HCT116 (cell line): ENCODE results near the gene NFASC. TPM values are rescaled to one million over a fixed set of nuclear protein-coding genes. Genes with fewer than 3 reads are reported as not detected.

Experiments
- ATAC-seq: fragments of 200-7000 bp; cut with Tn5 transposase; 2 replicates; pipeline ENCODE4 v1.9.1; 2020; ENCODE audit warnings: mild to moderate bottlenecking, moderate library complexity
- BruUV-seq: library from RNA; stranded (reverse); fragments of 400-500 nt; replicated peaks from 2 replicates; lab custom pipeline; 2021; lab: Mats Ljungman, UMichigan
- CTCF ChIA-PET: fragments of 300-600 bp; sonication (Branson Sonifier 250); formaldehyde crosslinking; loops from one replicate; lab custom pipeline; 2021; ENCODE audit warnings: antibody characterized with exemption; lab: Charles Lee
- POLR2A ChIA-PET: fragments of 300-600, 350-600 bp; sonication (Branson Sonifier 250); formaldehyde crosslinking; loops from one replicate; lab custom pipeline; 2021; ENCODE audit warnings: antibody characterized with exemption; lab: Charles Lee
- RAD21 ChIA-PET, 2 experiments: fragments of 300-600 bp; sonication (Branson Sonifier 250); formaldehyde crosslinking; loops; one replicate each; lab custom pipeline; 2023; ENCODE audit warnings: low total read pairs in 2 of 2; ENCODE audit not compliant: uncharacterized antibody in 2 of 2, unreplicated experiment in 2 of 2, low non-redundant PET in 1 of 2; lab: Charles Lee
- DNase-seq: peaks from one replicate; pipeline ENCODE4 v3.0.0-alpha.2; 2010; ENCODE audit warnings: low read depth, low spot score
- H2AFZ ChIP-seq: fragments of 200-600 bp; shearing (Covaris generic), sonication (generic); 2 replicates; pipeline ENCODE4 v1.6.1; 2017; ENCODE audit warnings: low read depth, mixed run types, mixed read lengths, antibody characterized with exemption, low read length; ENCODE audit not compliant: poor library complexity, severe bottlenecking
- H3K27ac ChIP-seq: 2 replicates; pipeline ENCODE4 v1.5.1; 2012; ENCODE audit warnings: low read depth, low read length
- H3K27me3 ChIP-seq: fragments of 200-600 bp; sonication (generic); 2 replicates; pipeline ENCODE4 v1.6.1; 2016; ENCODE audit warnings: mixed run types, low read length, mixed read lengths; ENCODE audit not compliant: insufficient read depth
- H3K36me3 ChIP-seq, 2 experiments: fragments of 200-500 bp in 1 of 2; fragments of 200-600 bp in 1 of 2; sonication (Bioruptor generic) in 1 of 2; sonication (generic) in 1 of 2; 2 replicates each; pipeline versions ENCODE4 v1.5.1 to v1.6.1; 2014 to 2016; ENCODE audit warnings: low read length in 2 of 2, inconsistent platforms in 1 of 2, mixed read lengths in 1 of 2, mixed run types in 1 of 2; ENCODE audit not compliant: insufficient read depth in 2 of 2, control insufficient read depth in 1 of 2
- H3K4me1 ChIP-seq, 2 experiments: fragments of 200-600 bp in 1 of 2; sonication (generic) in 1 of 2; 2 replicates each; pipeline versions ENCODE4 v1.5.1 to v1.6.1; 2012 to 2017; ENCODE audit warnings: low read length in 2 of 2, inconsistent platforms in 1 of 2, mild to moderate bottlenecking in 1 of 2, mixed read lengths in 1 of 2, mixed run types in 1 of 2, moderate library complexity in 1 of 2; ENCODE audit not compliant: insufficient read depth in 2 of 2, control insufficient read depth in 1 of 2
- H3K4me2 ChIP-seq: fragments of 200-600 bp; sonication (generic); 2 replicates; pipeline ENCODE4 v1.6.1; 2017; ENCODE audit warnings: mixed run types, low read length, mixed read lengths
- H3K4me3 ChIP-seq, 2 experiments: fragments of 200-600 bp in 1 of 2; sonication (generic) in 1 of 2; replicated peaks in 1 of 2; 2 replicates each; pipeline ENCODE4 v1.5.1; 2011 to 2016; ENCODE audit warnings: low read length in 2 of 2, control low read depth in 1 of 2, low read depth in 1 of 2, mild to moderate bottlenecking in 1 of 2, mixed read lengths in 1 of 2, mixed run types in 1 of 2
- H3K79me2 ChIP-seq: fragments of 200-600 bp; sonication (generic); 2 replicates; pipeline ENCODE4 v1.6.1; 2017; ENCODE audit warnings: mild to moderate bottlenecking, mixed run types, low read length, moderate library complexity, mixed read lengths; ENCODE audit not compliant: insufficient read depth
- H3K9ac ChIP-seq: fragments of 200-600 bp; sonication (generic); 2 replicates; pipeline ENCODE4 v1.6.1; 2016; ENCODE audit warnings: low read length, mixed read lengths
- H3K9me2 ChIP-seq: fragments of 200-600 bp; sonication (generic), shearing (Covaris generic); 2 replicates; pipeline ENCODE4 v1.6.1; 2017; ENCODE audit warnings: mixed run types, mild to moderate bottlenecking, moderate library complexity; ENCODE audit not compliant: insufficient read depth
- H3K9me3 ChIP-seq, 2 experiments: fragments of 200-500 bp in 1 of 2; fragments of 200-600 bp in 1 of 2; sonication (Bioruptor generic) in 1 of 2; sonication (generic) in 1 of 2; 2 replicates each; pipeline ENCODE4 v1.6.1; 2014 to 2017; ENCODE audit warnings: low read length in 2 of 2, mixed read lengths in 2 of 2, inconsistent platforms in 1 of 2, low read depth in 1 of 2, mild to moderate bottlenecking in 1 of 2, mixed run types in 1 of 2, moderate library complexity in 1 of 2; ENCODE audit not compliant: control insufficient read depth in 1 of 2, insufficient read depth in 1 of 2
- H4K20me1 ChIP-seq: fragments of 200-600 bp; sonication (generic), shearing (Covaris generic); 2 replicates; pipeline ENCODE4 v1.6.1; 2017; ENCODE audit warnings: mixed run types, mild to moderate bottlenecking, moderate library complexity; ENCODE audit not compliant: insufficient read depth
- CBX3 ChIP-seq: IDR thresholded peaks from 2 replicates; pipeline ENCODE4 v1.6.1; 2012; ENCODE audit warnings: low read depth
- ELF1 ChIP-seq: IDR thresholded peaks from 2 replicates; pipeline ENCODE4 v1.6.1; 2012; ENCODE audit warnings: low read depth, borderline replicate concordance
- JUND ChIP-seq: IDR thresholded peaks from 2 replicates; pipeline ENCODE4 v1.6.1; 2012
- POLR2A ChIP-seq: IDR thresholded peaks from 2 replicates; pipeline ENCODE4 v1.7.0; 2011; ENCODE audit warnings: borderline replicate concordance; ENCODE audit not compliant: insufficient read depth, insufficient read length; ENCODE audit errors: extremely low read depth
- SP1 ChIP-seq: IDR thresholded peaks from 2 replicates; pipeline ENCODE4 v1.6.1; 2012; ENCODE audit warnings: low read depth
- TCF7L2 ChIP-seq: IDR thresholded peaks from 2 replicates; pipeline ENCODE4 v1.7.0; 2011; ENCODE audit warnings: borderline replicate concordance, inconsistent platforms; ENCODE audit not compliant: insufficient read depth, insufficient read length; ENCODE audit errors: extremely low read depth
- YY1 ChIP-seq: IDR thresholded peaks from 2 replicates; pipeline ENCODE4 v1.6.1; 2011; ENCODE audit warnings: low read length, low read depth, moderate library complexity, mild to moderate bottlenecking; ENCODE audit not compliant: insufficient replicate concordance; ENCODE audit errors: extremely low read depth
- ZNF274 ChIP-seq: fragments of 200-500 bp; sonication (Bioruptor generic); IDR thresholded peaks from 2 replicates; pipeline ENCODE4 v1.6.1; 2014; ENCODE audit warnings: mild to moderate bottlenecking, low read depth, low read length, inconsistent platforms
- intact Hi-C: fragments of 100-400 bp; cut with micrococcal nuclease; formaldehyde crosslinking; loops from 2 replicates; pipeline ENCODE4 v1.10.0; 2022
- total RNA-seq: library from RNA; stranded (reverse); gene quantifications from one replicate; pipeline ENCODE4 v1.2.1, GENCODE V29; 2021; ENCODE audit not compliant: unreplicated experiment
- TF ChIP-seq, protein P1 (sequence below): IDR thresholded peaks from 2 replicates; pipeline ENCODE4 v1.6.1; 2012; ENCODE audit warnings: low read depth
- TF ChIP-seq, protein P2 (sequence below): IDR thresholded peaks from 2 replicates; pipeline ENCODE4 v1.6.1; 2012

The NFASC gene
- total RNA-seq, 1 experiment from 2014 or later = 0.57 TPM

DNA sequence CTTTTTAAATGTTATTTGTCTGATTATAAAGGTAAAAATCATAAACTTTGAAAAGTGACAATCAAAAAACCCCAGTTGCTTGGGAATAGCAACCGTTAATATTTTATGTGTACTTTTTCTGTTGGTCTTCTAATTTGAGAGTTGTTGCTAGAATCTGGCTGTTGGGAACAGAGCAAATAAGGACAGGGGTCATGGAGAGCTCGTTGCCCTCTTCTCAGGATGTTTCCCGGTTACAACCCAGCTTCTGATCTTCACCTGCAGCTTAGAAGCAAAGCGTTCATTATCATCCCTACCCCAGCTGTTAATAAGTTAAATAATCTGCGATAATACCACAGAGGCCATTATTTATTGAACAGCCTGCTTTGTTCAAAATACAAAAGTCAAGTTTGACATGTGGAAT, 22.1 kb upstream of the NFASC start:
- H3K4me3 ChIP-seq = no peak overlapping the region
- H3K9ac ChIP-seq = no peak overlapping the region
- CTCF ChIA-PET = no interaction called here
- POLR2A ChIA-PET = no interaction called here
- no TSS peak for BruUV-seq
- H3K9me3 ChIP-seq = no peaks in the 10 kb centered on the region
- no peak overlapping the region for H3K4me2 ChIP-seq
- intact Hi-C loops = no loop called here
- no peaks in the 10 kb centered on the region for H3K36me3 ChIP-seq
- no peaks in the 10 kb centered on the region for H3K79me2 ChIP-seq
- H4K20me1 ChIP-seq = no peaks in the 10 kb centered on the region
- no peaks in the 10 kb centered on the region for H3K4me1 ChIP-seq
- ATAC-seq = no peak
- no peak overlapping the region for H2AFZ ChIP-seq
- RAD21 ChIA-PET = no interaction called here
- DNase-seq = no peak
- TF ChIP-seq ZNF274 = no peak
- TF ChIP-seq SP1 = no peak
- TF ChIP-seq, protein P1, sequence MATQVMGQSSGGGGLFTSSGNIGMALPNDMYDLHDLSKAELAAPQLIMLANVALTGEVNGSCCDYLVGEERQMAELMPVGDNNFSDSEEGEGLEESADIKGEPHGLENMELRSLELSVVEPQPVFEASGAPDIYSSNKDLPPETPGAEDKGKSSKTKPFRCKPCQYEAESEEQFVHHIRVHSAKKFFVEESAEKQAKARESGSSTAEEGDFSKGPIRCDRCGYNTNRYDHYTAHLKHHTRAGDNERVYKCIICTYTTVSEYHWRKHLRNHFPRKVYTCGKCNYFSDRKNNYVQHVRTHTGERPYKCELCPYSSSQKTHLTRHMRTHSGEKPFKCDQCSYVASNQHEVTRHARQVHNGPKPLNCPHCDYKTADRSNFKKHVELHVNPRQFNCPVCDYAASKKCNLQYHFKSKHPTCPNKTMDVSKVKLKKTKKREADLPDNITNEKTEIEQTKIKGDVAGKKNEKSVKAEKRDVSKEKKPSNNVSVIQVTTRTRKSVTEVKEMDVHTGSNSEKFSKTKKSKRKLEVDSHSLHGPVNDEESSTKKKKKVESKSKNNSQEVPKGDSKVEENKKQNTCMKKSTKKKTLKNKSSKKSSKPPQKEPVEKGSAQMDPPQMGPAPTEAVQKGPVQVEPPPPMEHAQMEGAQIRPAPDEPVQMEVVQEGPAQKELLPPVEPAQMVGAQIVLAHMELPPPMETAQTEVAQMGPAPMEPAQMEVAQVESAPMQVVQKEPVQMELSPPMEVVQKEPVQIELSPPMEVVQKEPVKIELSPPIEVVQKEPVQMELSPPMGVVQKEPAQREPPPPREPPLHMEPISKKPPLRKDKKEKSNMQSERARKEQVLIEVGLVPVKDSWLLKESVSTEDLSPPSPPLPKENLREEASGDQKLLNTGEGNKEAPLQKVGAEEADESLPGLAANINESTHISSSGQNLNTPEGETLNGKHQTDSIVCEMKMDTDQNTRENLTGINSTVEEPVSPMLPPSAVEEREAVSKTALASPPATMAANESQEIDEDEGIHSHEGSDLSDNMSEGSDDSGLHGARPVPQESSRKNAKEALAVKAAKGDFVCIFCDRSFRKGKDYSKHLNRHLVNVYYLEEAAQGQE = no peak
- no peak for TF ChIP-seq TCF7L2
- TF ChIP-seq, protein P2, sequence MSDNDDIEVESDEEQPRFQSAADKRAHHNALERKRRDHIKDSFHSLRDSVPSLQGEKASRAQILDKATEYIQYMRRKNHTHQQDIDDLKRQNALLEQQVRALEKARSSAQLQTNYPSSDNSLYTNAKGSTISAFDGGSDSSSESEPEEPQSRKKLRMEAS = no peak
- TF ChIP-seq POLR2A = no peak
- TF ChIP-seq CBX3 = no peak
- no peak for TF ChIP-seq YY1
- TF ChIP-seq ELF1 = no peak
- TF ChIP-seq JUND = no peak
- no peak overlapping the region for H3K27ac ChIP-seq
- peaks cover 8% of the 10 kb centered on the region for H3K27me3 ChIP-seq
- H3K9me2 ChIP-seq = no peaks in the 10 kb centered on the region
